GM12875 (cell line): ENCODE data around the gene TRMT11.

Experiments used
- H3K4me3 ChIP-seq: one replicate; pipeline ENCODE4 v1.5.1; 2011; ENCODE audit warnings: low read depth, low read length, control low read depth
- TF ChIP-seq, protein P1 (sequence below): IDR thresholded peaks from 2 replicates; pipeline ENCODE4 v1.5.1; 2011; ENCODE audit warnings: low read depth, mild to moderate bottlenecking, control low read depth, inconsistent platforms, low read length, moderate library complexity, borderline replicate concordance; ENCODE audit not compliant: insufficient read depth

The TRMT11 gene

DNA sequence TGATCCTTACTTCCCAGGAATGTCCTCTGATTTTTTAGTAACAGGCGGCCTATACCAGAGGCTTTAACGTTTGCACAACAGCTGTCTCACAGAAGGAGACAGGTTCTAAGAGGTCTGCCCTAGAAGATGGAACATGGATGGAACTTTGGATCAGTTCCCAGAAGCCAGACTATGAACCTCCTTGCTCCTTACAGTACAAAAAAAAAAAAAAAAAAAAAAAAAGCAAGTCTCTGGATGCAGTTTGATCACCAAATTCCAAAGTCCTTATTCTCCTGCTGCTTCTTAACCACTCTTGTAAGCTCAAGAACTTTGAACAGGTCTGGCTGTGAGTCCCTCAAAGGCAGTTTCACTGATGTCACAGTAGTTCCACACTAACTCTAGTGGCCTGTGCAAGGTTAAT lies 2.0 kb upstream of the TRMT11 start:
- TF ChIP-seq, protein P1, sequence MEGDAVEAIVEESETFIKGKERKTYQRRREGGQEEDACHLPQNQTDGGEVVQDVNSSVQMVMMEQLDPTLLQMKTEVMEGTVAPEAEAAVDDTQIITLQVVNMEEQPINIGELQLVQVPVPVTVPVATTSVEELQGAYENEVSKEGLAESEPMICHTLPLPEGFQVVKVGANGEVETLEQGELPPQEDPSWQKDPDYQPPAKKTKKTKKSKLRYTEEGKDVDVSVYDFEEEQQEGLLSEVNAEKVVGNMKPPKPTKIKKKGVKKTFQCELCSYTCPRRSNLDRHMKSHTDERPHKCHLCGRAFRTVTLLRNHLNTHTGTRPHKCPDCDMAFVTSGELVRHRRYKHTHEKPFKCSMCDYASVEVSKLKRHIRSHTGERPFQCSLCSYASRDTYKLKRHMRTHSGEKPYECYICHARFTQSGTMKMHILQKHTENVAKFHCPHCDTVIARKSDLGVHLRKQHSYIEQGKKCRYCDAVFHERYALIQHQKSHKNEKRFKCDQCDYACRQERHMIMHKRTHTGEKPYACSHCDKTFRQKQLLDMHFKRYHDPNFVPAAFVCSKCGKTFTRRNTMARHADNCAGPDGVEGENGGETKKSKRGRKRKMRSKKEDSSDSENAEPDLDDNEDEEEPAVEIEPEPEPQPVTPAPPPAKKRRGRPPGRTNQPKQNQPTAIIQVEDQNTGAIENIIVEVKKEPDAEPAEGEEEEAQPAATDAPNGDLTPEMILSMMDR: no peak

DNA sequence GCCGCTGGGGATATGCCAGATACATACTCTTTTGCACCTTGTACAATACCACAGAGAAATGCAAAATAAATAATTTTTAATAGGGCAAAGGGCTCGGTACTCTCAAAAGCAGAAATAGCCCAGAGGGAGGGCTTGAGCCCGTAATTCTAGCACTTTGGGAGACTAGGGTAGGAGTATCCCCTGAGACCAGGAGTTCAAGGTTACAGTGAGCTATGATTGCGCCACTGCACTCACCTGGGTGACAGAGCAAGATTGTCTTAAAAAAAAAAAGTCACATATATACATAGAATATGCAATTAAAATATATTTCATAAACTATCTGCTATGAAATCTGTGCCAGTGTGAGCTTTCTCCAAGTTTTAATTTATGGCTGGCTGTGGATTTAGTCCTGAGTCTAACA lies 818 bp upstream of the TRMT11 start:
- TF ChIP-seq, protein P1: no peak
- peak overlapping the region; percentile 65 for H3K4me3 ChIP-seq

More for the DNA sequence above, 2.0 kb upstream of the TRMT11 start:
- no peak overlapping the region for H3K4me3 ChIP-seq

DNA sequence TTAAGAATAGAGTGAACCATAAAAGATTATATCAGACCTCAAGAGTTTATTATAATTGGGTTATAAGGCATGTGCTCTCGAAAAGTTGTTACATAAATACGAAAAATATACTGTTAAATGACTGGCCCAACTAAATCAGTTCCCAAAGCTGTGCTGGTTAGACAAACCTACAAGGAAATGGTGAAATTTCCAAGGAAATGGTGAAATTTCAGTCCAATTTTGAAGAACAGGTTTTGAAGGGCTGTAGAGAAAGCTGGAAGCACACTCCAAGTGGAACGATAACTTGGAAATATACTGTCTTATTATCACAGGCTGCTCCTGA lies 400 bp upstream of the TRMT11 start:
- H3K4me3 ChIP-seq: peak overlapping the region; percentile 65
- TF ChIP-seq, protein P1: no peak

DNA sequence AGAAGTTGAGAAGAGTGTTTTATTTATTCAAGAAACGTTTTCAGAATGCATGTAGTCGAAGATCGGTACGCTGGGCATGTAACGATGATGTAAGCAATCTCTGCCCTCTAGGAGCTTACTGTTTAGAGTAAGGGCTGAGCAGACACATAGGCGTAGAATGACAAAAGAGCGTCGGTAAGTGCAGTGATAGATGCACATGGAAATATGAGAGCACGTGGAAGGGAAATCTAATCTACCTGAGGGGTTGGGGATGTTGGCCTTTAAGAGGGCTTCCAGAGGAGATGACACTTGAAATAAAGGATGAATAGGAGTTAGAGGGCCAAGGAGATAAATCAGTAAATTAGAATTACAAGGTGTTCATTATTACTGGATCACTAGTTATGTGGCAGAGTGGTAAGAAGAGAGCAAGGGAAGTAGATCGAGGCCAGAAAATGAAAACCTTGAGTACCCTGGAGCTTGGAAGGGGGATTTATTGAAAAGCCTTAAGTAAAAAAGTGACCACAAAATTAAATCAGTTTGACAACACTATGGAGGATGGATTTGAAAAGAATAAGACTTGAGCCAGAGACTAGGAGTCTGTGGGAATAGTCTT lies 782 bp downstream of the TRMT11 start:
- TF ChIP-seq, protein P1: no peak

DNA sequence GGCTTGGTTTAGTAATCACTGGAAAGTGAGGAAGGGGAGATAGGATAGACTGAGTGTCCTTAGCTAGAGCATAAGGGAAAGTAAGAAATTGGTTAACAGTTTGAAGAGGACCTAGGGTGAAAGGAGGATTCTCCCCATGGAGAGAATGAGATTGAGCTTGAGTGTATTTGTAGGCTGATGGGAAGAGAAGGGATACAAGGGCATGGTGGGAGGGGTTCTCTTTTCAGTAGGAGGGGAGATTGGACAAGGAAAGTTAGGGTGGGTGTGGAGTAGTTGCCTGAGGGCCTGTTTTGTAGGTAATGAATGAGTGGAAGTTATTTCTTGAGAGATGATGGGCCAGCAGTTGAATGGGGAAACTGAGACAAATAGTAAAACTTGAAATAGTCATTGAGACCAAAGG lies 1.9 kb downstream of the TRMT11 start:
- H3K4me3 ChIP-seq: no peak overlapping the region
- TF ChIP-seq, protein P1: no peak

More for the DNA sequence above, 782 bp downstream of the TRMT11 start:
- peak overlapping the region; percentile 65 for H3K4me3 ChIP-seq

DNA sequence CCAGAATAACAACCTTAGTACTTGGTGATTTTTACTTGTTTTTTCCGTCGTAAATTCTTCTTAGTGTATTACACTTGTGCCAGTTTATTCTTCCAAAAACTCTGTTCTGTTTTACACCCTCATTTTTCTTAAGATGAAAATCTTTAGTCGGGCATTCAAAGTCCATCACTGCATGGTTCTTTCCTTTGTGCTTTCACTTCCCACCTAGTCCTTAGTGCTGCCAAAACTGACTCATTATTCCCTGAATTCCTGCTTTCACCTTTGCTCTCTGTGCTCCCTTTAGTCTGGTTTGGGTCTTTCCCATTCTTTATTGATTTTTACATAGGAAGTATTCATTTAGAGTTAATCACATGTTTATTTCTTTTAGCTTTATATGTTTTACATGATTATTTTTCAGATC lies 3.3 kb downstream of the TRMT11 start:
- H3K4me3 ChIP-seq: no peak overlapping the region
- TF ChIP-seq, protein P1: no peak

DNA sequence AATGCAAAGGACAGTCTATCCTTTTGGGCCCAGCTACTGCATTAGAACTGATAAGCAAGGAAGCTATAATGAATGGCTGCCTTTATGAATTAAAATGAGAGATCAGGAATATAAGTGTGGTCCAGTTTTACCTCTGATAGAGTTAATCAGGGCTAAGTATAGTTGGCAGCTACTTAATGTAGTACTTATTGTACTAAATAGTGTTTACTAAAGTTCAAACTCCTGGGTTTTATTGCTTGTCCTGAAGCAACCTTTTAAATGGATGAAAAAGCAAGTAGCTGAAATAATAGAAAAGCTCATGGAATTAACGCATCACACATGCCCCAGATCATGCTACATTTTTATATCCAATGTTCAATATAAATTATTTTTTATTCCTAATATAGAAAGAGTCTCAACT lies 5.3 kb downstream of the TRMT11 start:
- TF ChIP-seq, protein P1: no peak
- H3K4me3 ChIP-seq: no peak overlapping the region
